T-helper 1 cell treated with Interleukin-12 subunit alpha and Interleukin-12 subunit beta and Interleukin-4 antibody, amounts not matched to agents 30 μg/mL and 1 μg/mL, for 36 hours (primary cell): ENCODE data around the gene NALCN.

Experiments
- H3K27ac Mint-ChIP-seq: one replicate; pipeline ENCODE4 v1.8.0; 2021; ENCODE audit warnings: mild to moderate bottlenecking, mixed read lengths
- H3K27me3 Mint-ChIP-seq: one replicate; pipeline ENCODE4 v1.8.0; 2021; ENCODE audit warnings: low read depth, mixed read lengths
- H3K36me3 Mint-ChIP-seq: one replicate; pipeline ENCODE4 v1.8.0; 2021; ENCODE audit warnings: low read depth, mixed read lengths
- H3K4me1 Mint-ChIP-seq: one replicate; pipeline ENCODE4 v1.8.0; 2021; ENCODE audit warnings: low read depth, mixed read lengths
- H3K4me3 Mint-ChIP-seq: one replicate; pipeline ENCODE4 v1.8.0; 2021; ENCODE audit warnings: mild to moderate bottlenecking, moderate library complexity, mixed read lengths
- H3K9me3 Mint-ChIP-seq: one replicate; pipeline ENCODE4 v1.8.0; 2021; ENCODE audit warnings: mixed read lengths

Gene NALCN

DNA sequence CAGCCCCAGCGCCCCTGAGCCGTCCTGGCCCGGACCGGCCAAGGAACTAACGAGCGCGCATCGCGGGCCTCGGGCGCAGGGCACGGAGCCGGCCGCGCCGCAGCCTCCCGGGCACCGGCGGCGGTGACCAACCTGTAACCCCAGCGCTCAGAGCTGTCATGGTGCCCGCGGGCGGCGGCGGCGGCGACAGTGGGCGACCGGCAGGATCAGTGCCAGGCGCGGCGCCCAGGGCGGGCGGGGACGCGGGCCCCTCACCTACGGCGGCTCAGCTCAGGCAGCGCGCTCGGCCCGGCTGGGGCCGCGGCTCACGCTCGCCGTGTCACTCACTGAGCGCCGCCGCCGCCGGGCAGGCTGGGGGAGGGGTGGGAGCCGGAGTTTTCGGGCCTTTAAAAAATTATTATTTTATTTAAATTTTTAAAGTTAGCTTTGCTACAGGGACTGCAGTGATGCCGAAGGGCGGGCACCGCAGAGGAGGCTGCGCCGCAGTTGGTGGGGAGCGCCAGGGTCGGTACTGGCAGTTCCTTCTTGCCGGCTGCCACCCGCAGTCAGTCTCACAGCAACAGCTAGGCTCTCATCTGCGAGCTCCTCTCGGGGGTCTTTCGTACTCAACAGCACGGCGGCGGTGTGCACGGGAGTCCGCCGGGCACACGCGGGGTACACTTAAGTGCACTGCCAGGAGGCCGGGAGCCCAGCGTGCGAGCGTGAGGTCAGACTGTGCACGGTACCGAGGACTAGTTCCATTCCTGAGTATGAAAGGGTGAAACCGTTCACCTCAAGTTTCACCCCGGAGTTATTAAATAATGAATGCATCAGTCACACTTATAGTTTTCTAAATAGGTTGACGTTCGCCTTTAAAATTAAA, at the start of gene NALCN:
TSS of gene NALCN (minus strand) at position 328 of the 862 bp plus-strand sequence. CDS start 17,382 bp downstream, outside the sequence.
- Mint-ChIP-seq H3K9me3 (no peaks in the 10 kb centered on the region), H3K4me3 (no peak within 1 kb of the TSS), H3K36me3 (no peaks in the 10 kb centered on the region), H3K27ac (no peak within 1 kb of the TSS), H3K27me3 (peaks cover 36% of the 10 kb centered on the region), H3K4me1 (no peaks in the 10 kb centered on the region)

DNA sequence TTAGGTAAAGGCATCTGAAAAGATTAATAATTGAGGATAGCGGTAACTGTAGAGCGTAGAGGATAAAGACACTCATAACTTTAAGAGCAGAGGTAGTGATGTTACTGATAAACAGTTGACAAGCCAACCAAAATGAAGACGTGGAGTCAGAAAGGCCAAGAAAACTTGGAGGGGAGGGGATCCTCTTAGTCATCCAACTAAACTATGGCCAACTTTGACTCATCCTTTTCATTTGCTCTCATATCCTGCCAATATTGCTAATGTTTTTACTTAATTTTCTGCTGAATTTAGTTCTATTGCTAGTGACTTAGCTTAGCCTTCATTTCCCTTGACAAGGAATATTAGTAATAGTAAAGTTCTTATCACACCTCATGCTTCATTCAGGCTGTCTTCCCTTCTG, 49.6 kb upstream of the NALCN start:
- H3K9me3 Mint-ChIP-seq, result no peaks in the 10 kb centered on the region
- H3K27ac Mint-ChIP-seq, result no peak overlapping the region
- H3K4me3 Mint-ChIP-seq, result no peak overlapping the region
- no peaks in the 10 kb centered on the region for H3K27me3 Mint-ChIP-seq
- no peaks in the 10 kb centered on the region for H3K36me3 Mint-ChIP-seq
- no peaks in the 10 kb centered on the region for H3K4me1 Mint-ChIP-seq

DNA sequence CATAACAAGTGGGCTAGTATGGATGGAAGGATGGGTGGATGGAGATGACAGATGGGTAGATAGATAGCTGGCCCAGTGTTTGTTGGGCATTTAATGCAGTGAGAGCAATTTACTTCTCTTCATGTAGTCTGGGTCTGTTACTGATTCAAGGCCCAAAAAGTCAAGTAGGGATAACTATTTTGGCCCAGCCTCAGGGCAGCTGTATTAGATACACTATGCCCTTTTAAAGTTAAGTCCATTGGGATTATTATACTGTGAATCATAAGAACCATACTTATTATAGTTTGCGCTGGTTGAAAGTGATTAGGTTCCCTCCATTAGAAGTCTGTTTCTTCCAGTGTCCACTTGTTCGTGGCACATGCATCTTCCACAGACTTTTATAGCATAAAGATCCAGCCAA, 40.9 kb upstream of the NALCN start:
- Mint-ChIP-seq H3K9me3 (no peaks in the 10 kb centered on the region), H3K36me3 (no peaks in the 10 kb centered on the region), H3K27ac (no peak overlapping the region), H3K27me3 (peaks cover 21% of the 10 kb centered on the region), H3K4me3 (no peak overlapping the region), H3K4me1 (no peaks in the 10 kb centered on the region)

DNA sequence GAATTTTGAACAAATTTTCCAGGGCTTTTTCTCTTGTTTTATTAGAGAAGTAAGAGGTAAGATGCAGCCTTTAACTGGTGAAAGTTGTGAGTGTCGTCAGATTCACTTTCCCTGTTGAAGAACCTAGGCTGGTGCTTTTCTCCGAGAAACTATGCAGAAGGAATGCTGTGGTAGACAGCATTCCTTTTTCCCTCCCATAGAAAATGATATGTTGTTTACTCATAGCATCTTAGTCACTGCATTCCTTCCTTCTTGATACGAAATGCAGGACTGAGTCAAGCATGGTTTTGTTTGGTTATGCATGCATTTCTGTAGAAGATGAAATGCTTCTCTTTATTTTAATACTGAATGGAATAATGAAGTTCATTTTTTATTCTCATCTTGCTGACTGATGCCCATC, 39.6 kb upstream of the NALCN start:
- Mint-ChIP-seq H3K4me3 (no peak overlapping the region), H3K4me1 (no peaks in the 10 kb centered on the region), H3K9me3 (no peaks in the 10 kb centered on the region), H3K27me3 (peaks cover 21% of the 10 kb centered on the region), H3K36me3 (no peaks in the 10 kb centered on the region), H3K27ac (no peak overlapping the region)

DNA sequence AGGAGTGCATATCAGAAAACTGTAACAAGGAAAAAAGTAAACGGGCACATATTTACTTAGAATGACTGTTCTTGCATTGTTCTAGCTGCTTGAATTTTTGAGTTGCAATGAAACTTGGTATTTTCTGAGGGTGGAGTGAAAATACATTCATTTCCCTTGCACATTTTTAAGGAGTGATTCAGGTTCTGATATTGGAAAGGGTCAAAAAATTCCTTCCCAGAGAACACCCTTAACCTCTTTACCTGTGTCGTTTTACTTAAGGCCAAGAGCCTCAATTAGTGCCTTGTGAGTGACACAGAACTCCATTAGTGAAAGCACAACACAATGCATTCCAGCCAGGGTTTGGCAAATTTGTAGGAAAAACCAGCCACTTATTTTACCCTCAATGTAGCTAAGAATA, 38.5 kb upstream of the NALCN start:
- Mint-ChIP-seq H3K4me3 (no peak overlapping the region), H3K27ac (no peak overlapping the region), H3K9me3 (no peaks in the 10 kb centered on the region), H3K36me3 (no peaks in the 10 kb centered on the region), H3K27me3 (peaks cover 21% of the 10 kb centered on the region), H3K4me1 (no peaks in the 10 kb centered on the region)

DNA sequence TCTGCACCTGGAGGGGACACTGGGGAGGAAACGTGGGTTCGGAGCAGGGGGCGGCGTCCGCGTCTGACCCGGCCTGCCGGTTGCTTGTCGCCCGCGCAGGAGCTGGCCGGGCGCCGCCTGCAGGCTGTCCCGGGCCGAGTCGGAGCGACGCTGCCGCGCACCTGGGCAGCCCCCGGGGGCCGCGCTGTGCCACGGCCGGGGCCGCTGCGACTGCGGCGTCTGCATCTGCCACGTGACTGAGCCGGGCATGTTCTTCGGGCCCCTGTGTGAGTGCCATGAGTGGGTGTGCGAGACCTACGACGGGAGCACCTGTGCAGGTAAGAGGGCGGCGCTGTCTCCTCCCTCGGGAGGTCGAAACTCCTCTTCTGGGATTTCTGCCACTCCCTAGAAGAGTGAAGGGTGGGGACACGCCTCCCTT, 37.5 kb upstream of the NALCN start:
- Mint-ChIP-seq H3K36me3 (no peaks in the 10 kb centered on the region), H3K27ac (no peak overlapping the region), H3K4me1 (no peaks in the 10 kb centered on the region), H3K4me3 (no peak overlapping the region), H3K9me3 (no peaks in the 10 kb centered on the region), H3K27me3 (peaks cover 21% of the 10 kb centered on the region)

DNA sequence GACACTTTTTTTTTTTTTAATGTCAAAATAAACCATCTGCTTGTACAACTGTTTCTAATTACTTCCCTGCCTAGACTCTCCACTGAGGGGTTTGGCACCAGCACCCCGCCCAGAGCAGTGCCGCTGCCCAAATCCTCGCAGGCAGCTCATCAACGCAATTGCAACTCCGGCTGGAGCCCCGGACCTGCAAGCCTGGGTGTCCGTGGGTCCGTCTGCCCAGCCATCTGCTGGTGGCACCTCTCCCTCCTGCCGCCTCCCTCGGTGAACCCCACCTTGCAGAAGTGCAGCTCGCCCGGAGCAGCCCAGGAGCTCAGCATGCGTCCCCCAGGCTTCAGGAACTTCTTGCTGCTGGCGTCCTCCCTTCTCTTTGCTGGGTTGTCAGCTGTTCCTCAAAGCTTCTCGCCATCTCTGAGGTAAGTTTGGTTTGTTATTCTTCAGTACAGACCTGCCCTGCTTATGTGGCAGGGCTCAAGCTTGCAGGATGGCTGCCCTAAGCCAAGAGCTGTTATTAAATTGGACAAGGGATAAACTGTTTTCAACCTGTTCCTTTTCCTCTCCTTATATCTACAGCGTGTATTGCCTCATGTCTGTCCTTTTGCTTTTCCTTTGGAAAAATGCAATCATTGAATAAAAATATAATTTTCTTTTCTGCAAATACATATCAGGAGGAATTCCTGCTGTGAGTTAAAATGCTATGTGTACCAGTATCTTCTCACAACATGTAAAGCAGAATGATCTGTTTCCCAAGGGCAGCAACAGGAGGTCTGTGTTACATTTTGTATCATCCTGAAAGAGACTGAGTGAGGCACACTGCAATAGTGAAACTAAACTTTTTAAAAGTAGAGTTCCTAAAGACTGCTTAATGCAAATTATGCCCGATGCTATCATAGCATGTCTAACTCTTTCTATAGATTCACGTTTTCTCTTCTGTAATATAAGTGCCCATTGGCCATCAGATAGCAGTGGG, 36.5 kb upstream of the NALCN start, which contains the start of gene ITGBL1:
TSS of gene ITGBL1 (plus strand) at position 157 of the 967 bp plus-strand sequence. CDS start at position 316, 159 bp downstream.
- Mint-ChIP-seq H3K36me3 (no peaks in the 10 kb centered on the region), H3K9me3 (no peaks in the 10 kb centered on the region), H3K27ac (no peak within 1 kb of the TSS), H3K27me3 (peaks cover 21% of the 10 kb centered on the region), H3K4me3 (no peak within 1 kb of the TSS), H3K4me1 (no peaks in the 10 kb centered on the region)

DNA sequence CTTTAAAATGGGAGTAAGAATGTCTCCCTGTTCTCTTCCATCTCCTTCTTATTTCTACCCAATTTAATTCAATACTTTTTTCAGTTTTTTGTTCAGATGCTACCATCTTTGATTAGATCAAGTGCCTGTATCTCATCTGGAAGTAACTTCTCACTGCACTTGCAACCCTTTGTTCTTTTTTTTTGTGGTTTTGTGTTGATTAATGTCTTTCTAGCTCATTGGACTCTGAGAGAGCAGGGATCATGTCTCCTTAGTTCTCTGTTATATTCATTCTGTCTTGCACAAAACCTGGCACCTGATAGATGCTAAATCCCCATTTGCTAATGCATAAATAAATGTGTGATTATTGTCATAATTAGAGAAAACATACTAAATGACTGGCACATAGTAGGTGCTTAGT, 35.3 kb upstream of the NALCN start:
- no peaks in the 10 kb centered on the region for H3K36me3 Mint-ChIP-seq
- H3K4me3 Mint-ChIP-seq, result no peak overlapping the region
- H3K27me3 Mint-ChIP-seq, result peaks cover 21% of the 10 kb centered on the region
- no peak overlapping the region for H3K27ac Mint-ChIP-seq
- H3K9me3 Mint-ChIP-seq, result no peaks in the 10 kb centered on the region
- no peaks in the 10 kb centered on the region for H3K4me1 Mint-ChIP-seq

DNA sequence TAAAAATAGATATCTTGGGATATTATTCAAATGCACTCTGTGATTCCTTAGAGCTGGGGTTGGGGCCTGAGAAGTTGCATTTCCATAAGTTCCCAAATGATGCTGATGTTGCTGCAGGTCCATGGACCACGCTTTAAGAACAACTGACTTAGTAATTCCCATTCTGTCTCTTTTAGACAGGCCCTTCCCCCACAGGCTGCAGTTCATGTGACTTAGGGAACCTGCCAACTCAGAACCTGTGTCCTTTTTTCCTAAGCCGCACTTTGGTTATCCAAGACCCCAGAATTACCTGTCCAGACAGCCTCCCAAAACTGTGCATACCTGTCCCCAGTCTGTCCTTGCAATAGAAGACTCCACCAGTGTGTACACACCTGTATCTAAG, 34.4 kb upstream of the NALCN start:
- H3K27ac Mint-ChIP-seq, result no peak overlapping the region
- no peaks in the 10 kb centered on the region for H3K4me1 Mint-ChIP-seq
- no peaks in the 10 kb centered on the region for H3K9me3 Mint-ChIP-seq
- peaks cover 21% of the 10 kb centered on the region for H3K27me3 Mint-ChIP-seq
- no peaks in the 10 kb centered on the region for H3K36me3 Mint-ChIP-seq
- H3K4me3 Mint-ChIP-seq, result no peak overlapping the region

DNA sequence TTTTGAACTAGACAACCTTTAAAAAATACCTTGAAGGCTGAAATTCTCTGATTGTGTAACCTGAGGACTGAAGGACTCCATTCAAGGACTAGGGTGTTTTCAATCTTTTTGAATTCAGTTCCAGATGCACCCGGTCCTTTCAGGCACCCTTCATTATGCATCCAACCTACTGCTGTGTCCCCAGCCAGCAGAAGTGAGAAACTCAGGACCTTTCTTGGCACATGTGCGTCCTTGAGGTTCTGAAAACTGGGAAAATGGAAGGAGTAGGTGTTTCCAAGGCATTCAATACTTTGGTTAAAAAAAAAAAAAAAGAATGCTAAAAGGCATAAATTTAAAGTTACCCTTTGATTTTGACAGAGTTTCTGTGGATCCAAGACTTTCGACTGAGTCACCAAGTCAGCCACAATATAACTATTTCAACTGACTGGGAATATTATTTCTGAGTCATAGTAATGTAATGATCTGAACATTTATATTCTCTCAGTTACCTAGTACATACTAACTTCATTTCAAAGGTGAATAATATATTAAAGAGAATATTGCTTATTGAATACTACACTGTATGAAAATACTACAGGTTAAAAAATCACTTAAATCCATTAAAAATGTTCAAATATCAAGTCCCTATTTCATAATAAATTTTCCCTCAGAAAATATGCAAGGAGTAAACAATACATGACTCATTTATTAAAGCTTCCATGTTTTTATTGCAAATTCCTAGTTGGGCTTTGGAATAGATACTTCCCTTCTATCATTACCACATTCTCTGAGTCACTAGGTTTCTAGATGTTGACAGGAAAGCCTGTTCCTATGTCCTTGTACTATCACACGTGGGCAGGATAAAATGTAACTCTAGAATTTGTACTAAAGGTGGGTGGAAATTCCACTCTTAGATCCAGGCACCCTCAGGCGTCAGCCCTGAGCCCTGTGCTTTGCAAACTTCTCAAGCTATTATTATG, 33.8 kb upstream of the NALCN start:
- no peaks in the 10 kb centered on the region for H3K36me3 Mint-ChIP-seq
- peaks cover 20% of the 10 kb centered on the region for H3K27me3 Mint-ChIP-seq
- no peaks in the 10 kb centered on the region for H3K9me3 Mint-ChIP-seq
- H3K27ac Mint-ChIP-seq, result no peak overlapping the region
- H3K4me1 Mint-ChIP-seq, result no peaks in the 10 kb centered on the region
- H3K4me3 Mint-ChIP-seq, result no peak overlapping the region

DNA sequence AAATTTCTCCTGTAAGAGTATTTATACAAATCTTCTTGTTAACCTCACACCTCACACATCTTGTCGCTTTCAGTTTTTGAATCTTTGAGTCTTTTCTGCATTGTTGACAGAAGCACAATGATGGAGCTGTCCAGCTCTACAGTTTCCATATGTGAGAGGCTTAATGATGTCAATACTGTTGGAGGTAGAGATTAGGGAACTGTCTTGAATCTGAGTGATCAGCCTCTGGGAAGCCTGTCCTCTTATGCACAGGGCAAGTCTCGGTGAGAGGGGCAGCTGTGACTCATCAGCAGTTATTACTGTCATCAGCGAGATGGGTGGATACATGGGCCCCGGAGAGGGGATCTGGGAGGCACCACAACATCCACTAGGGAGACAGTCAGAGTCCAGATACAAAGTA, 31.5 kb upstream of the NALCN start:
- H3K9me3 Mint-ChIP-seq, result no peaks in the 10 kb centered on the region
- H3K4me1 Mint-ChIP-seq, result no peaks in the 10 kb centered on the region
- peaks cover 4% of the 10 kb centered on the region for H3K27me3 Mint-ChIP-seq
- H3K27ac Mint-ChIP-seq, result no peak overlapping the region
- no peaks in the 10 kb centered on the region for H3K36me3 Mint-ChIP-seq
- no peak overlapping the region for H3K4me3 Mint-ChIP-seq

DNA sequence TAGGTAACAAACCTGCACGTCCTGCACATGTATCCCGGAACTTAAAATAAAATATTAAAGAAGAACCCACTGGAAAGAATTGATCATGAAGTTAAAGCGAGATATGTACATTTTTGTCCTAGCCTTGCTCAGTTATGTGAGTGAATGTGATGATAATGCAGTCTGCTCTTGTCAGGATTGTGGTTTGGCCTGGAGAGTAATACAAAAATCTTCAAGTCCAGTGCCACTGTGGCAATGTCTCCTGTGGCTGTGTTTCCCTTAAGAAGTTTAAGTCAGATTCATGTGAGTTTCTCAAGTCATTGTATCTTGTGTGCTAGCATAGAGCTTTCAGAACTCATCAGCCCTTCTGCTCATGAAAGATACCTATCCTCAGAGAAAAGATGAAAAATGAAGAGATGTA, 18.2 kb upstream of the NALCN start:
- no peaks in the 10 kb centered on the region for H3K36me3 Mint-ChIP-seq
- no peaks in the 10 kb centered on the region for H3K9me3 Mint-ChIP-seq
- no peaks in the 10 kb centered on the region for H3K27me3 Mint-ChIP-seq
- H3K27ac Mint-ChIP-seq, result no peak overlapping the region
- no peak overlapping the region for H3K4me3 Mint-ChIP-seq
- H3K4me1 Mint-ChIP-seq, result no peaks in the 10 kb centered on the region

DNA sequence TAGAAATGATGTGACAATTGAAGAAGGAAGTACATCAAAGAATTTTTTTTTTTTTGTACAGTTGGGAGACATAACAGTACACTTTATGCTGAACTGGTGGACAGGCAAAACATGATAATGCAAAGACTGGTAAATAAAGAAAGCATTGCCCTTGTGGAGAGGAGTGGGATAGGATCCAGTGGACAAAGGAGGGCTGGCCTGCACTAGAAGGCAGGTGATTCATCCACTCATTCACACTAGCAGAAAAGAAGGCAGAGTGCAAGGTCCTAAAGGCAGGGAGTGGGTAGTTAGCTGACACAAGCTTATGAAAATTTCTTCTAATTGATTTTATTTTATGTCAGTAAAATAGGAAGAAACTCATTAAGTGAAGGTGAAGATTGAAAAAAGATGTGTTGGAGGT, 17.6 kb upstream of the NALCN start:
- no peaks in the 10 kb centered on the region for H3K36me3 Mint-ChIP-seq
- no peak overlapping the region for H3K4me3 Mint-ChIP-seq
- no peak overlapping the region for H3K27ac Mint-ChIP-seq
- H3K4me1 Mint-ChIP-seq, result no peaks in the 10 kb centered on the region
- no peaks in the 10 kb centered on the region for H3K9me3 Mint-ChIP-seq
- no peaks in the 10 kb centered on the region for H3K27me3 Mint-ChIP-seq

DNA sequence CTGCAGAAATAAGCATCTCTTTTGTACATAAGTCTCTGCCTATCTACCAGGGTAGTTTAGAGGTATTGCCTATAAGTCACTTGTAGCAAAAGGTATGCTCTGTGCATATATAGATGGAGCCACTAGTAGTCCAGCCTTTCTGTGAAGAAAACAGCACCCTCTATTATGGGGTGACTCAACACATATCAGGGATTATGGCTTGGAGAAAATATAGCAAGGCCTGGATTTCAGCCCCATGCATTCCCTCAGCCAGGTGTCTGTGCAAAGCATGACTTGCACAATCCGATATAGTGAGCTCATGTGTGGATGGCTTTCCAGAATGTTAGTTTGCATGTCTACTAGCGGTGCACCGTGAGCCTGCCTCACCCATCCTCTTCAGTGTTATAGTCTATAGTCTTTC, 13.4 kb upstream of the NALCN start:
- no peak overlapping the region for H3K4me3 Mint-ChIP-seq
- no peak overlapping the region for H3K27ac Mint-ChIP-seq
- H3K9me3 Mint-ChIP-seq, result no peaks in the 10 kb centered on the region
- H3K27me3 Mint-ChIP-seq, result no peaks in the 10 kb centered on the region
- H3K4me1 Mint-ChIP-seq, result no peaks in the 10 kb centered on the region
- no peaks in the 10 kb centered on the region for H3K36me3 Mint-ChIP-seq
